HG03565 (cell line): Measurements from ENCODE around the gene SNX21.
"Not testable (repeated sequence)": the region's sequence is repeated elsewhere in the genome, so short reads cannot be mapped to it uniquely, and the experiment has no call there.

Experiments used
- ATAC-seq: cut with Tn5 transposase; IDR thresholded peaks from one replicate; pipeline ENCODE4 v1.9.1; 2021; ENCODE audit warnings: mild to moderate bottlenecking, moderate library complexity; ENCODE audit not compliant: unreplicated experiment

Gene SNX21, protein sequence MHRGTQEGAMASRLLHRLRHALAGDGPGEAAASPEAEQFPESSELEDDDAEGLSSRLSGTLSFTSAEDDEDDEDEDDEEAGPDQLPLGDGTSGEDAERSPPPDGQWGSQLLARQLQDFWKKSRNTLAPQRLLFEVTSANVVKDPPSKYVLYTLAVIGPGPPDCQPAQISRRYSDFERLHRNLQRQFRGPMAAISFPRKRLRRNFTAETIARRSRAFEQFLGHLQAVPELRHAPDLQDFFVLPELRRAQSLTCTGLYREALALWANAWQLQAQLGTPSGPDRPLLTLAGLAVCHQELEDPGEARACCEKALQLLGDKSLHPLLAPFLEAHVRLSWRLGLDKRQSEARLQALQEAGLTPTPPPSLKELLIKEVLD

DNA sequence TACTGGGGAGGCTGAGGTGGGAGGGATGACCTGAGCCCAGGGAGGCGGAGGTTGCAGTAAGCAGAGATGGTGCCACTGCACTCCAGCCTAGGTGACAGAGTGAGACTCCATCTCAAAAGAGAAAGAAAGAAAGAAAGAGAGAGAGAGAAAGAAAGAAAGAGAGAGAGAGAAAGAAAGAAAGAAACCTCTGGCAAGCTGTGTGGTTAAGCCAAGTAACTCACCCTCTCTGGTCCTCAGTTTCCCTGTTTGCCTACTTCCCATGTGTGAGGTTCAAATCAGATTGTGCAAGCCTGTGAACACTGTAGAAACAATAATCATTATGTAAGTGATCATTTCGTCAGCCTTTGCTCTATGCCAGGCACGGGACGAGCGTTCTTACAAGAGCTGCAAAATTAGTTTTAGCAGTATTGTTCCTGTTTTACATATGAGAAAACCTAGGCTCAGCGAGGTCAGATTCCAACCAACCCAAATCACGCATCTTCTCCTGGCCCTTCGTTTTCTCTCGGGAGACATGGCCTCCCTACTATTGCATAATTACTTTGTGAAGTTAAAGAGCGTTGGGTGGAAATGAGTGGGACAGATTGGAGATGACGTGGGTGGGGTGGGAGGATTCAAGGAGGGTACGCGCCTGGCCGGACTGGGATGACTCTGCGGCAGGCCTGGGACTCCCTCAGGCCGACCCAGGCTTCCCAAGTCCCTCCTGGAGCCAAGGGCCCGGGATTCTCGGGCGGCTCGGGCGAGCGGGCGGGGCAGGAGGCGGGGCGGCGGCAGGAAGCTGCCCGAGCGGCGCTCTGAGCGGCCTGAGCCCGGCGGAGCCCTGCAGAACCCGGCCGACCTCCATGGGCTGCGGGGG, at the start of gene SNX21:
Gene SNX21, plus strand, starts transcription at position 770 of the 853 bp plus-strand sequence. CDS start 121 bp downstream, outside the sequence.
- ATAC-seq, result no peak

DNA sequence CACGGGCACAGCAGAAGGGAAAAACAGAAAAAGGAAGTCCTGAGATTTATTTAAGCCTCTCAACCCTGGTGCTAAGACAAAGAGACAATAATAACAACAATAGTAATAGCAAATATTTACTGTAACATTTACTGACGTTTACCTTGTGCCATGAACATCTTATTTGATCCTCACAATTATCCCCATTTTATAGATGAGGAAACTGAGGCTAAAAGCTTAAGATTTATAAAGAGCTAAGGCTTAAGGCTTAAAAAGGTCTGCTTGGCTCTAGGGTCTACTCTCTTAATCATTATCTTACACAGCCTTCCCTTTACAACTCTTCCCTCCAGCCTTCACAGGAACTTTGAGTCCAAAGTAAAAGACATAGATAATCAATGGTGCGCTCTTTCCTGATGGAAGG, 45.2 kb upstream of the SNX21 start:
- ATAC-seq, result no peak

DNA sequence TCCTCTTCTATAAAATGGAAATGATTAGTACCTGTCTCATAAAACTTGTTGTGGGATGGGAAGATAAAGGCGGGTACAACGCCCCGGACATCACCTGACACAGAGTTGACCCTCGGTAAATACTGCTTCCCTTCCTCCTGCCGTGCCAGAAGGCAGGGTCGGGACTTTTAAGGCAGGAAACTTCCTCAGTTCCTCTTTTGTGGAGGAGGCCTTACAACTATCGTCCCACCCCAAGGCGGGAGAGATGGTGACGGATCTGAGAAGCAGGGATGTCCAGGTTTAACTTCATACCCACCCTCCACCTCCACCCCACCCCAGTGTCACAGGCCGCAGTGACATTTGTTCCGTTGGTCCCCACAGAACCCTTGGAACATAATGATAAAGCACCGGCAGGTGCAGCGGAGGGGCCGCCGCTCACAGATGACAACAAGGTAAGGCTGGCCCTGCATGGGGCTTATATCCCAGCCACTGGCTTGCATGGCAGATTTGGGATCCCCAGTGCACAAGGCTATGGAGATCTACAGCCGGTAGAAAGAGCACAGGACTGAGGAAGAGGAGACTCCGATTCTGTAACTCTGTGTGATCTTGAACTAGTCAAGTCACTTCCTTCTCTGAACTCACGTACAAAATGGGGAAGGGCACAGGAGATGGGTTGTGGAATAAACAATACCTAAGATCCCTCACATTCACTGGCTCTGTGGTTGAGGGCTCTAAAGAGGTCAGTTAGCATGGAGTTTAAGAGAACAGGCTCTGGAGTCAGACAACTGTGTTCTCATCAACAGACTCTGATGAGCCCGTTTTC, 41.1 kb upstream of the SNX21 start:
- no peak for ATAC-seq

DNA sequence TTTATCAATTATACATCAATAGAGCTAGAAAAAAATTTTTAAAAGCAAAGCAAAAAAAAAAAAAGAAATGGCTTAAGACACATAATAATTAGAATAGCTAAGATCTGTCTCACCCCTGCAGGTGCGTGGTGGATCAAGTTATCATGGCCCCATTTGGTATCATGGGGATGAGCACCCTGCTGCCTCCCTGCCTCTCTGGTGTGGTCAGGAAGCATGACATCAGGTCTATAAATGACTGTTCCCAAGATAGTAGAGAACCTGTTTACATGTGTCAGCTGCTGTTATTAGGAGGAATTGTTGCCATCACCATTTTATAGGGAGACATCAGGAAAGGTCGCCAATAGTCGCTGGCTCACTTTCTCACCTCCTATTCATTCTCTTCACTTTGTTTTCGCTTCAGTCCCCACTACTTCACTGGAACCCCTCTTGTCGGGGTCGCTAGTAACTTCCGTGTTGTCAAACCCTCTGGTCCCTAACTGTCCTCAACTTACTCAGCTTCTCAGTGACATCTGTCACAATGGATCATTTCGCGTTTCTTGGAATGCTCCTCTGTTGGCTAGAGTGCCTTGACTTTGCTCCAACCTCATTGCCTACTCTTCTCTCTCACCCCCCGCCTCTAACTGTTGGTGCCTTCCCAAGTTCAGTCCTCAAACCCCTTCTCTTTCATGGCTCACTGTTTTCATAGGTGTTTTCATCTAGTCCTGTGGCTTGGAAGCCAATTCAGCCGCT, 37.1 kb upstream of the SNX21 start:
- no peak for ATAC-seq

DNA sequence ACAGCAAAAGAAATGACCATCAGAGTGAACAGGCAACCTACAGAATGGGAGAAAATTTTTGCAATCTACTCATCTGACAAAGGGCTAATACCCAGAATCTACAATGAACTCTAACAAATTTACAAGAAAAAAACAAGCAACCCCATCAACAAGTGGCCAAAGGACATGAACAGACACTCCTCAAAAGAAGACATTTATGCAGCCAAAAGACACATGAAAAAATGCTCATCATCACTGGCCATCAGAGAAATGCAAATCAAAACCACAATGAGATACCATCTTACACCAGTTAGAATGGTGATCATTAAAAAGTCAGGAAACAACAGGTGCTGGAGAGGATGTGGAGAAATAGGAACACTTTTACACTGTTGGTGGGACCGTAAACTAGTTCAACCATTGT, 36.1 kb upstream of the SNX21 start:
- not testable (repeated sequence) for ATAC-seq

DNA sequence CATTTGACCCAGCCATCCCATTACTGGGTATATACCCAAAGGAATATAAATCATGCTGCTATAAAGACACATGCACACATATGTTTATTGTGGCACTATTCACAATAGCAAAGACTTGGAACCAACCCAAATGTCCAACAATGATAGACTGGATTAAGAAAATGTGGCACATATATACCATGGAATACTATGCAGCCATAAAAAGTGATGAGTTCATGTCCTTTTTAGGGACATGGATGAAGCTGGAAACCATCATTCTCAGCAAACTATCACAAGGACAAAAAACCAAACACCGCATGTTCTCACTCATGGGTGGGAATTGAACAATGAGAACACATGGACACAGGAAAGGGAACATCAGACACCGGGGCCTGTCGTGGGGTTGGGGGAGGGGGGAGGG, 35.6 kb upstream of the SNX21 start:
- not testable (repeated sequence) for ATAC-seq

DNA sequence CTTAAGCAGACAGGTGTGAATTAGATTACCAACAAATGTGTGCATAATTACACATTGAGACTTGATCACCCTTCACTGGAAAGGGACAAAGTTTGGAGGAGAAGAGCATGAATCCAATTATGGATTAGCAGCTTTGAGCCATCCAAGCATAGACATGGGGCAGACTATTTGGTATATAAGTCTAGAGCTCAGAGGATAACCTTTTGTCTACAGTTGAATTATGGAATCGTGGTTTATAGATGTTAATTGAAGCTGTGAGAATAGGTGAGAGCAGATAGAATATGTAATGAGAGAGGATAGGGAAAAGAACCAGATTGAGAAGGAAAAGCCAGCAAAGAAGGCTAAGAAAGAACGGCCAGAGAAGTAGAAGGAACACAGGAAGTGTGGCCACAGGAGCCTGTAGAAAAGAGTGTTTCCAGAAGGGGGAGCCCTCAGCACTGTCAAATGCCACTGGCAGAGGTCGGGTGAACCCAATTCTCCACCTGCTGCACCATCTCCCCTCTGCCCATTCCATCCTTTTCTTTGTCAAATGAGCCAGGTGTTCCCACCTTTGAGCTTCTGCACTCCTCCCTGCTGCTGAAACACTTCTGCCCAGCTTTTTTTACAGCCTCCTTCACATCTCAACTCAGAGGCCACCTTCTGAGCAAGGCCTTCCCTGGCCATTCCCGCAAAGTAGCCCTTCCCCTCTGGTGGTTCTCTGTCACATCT, 34.5 kb upstream of the SNX21 start:
- ATAC-seq, result no peak

DNA sequence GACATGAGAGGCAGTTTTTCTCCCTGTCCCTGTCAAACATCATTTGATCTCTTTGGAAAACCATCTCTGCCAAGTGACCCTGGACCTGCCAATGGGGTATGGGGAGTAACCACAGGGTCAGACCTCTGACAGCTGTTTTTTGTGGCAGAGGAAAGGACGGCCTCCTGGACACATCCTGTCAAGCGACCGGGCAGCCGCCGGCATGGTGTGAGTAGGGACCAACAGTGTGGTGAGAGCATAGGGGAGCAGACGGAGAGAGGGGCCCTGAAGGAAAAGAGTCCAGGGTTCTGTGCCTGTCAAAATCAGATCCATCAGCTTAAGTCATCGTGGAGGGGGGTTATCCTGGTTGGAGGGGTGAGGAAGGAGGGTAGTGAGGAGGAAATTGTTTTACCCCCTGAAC, 31.7 kb upstream of the SNX21 start:
- no peak for ATAC-seq

DNA sequence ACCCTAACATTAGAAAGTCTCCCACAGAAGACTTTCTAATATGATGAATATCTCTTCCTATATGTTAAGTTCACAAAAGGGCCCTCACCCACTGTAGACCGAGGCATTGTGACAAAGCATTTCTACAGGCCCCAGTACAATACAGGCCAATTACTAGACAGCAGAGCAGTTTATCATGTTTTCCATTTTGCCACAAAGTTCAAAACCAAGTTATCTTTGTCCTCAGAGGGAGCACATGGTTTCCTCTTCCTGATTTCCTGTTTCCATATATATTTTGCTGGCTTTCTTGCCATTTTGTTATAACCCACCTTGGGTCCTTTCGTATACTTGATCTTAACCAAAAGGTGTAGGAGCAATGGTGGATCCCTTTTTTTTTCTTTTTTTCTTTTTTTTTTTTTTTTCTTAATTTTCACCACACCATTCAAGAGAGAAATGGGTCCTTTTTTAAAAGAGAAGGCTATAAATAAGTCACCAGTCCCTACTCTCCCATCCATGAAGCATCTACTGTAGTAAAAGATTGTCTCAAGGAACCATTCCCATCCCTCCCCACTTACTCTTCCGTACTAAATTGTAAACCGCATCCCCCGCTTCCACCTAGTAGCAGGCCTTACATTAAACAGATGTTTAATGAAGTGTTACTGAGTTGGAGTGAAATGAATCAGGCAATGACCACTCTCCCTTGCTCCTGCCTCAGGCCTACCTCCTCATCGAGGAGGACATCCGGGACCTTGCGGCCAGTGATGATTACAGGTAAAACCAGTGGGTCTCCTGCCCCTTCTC, 23.2 kb upstream of the SNX21 start:
- ATAC-seq, result no peak

DNA sequence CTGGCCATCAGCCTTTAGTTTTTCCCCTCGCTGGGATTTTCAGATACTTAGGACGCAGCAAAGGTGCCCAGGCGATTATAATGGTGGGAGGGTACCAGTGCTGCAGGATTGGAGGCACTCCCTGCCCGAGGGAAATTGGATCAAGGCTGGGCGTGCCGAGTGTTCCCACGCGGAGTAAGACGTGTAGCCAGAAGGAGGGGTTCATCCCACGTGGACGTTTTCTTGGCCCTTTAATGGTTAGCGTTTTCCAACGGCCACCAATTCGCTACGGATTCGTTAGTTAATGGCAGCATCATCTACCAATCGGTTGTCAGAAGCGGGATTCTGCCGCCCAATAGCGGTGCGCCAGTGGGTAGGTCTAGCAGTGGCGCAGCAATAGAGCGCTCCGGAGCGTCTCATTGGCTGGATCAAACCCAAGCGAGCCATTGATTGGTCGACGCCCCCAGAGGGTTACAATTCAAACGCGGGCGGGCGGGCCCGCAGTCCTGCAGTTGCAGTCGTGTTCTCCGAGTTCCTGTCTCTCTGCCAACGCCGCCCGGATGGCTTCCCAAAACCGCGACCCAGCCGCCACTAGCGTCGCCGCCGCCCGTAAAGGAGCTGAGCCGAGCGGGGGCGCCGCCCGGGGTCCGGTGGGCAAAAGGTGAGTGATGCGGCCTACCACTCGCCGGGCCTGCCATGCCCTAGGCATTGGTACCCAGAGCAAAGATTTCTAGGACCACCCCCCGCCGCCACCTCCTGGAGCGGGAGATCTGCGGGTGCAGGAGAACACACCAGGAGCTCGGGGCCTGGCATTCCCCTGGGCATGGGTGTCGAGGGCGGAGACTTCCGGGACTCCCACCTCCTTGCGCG, 21.2 kb upstream of the SNX21 start, which contains the start of gene UBE2C:
Gene UBE2C, plus strand, starts transcription at position 488 of the 849 bp plus-strand sequence. Its CDS starts 52 bp downstream, at position 540.
- peak; percentile 97 for ATAC-seq

DNA sequence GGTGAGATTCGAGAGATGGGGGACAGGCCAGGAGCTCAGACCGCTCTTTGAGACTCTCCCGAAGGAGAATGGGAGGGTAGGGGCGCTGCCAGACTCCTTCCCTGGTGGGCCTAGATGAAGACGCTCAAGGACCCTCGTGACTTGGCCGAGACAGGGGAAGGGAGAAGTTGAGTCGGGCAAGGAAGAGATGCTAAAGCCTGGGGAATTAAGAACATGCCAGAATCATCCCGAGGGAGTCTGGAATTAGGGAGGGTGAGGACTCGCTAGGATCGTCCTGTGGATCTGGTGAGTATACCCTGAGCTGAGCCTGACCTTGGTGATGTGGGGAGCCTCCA, 20.6 kb upstream of the SNX21 start:
- no peak for ATAC-seq

DNA sequence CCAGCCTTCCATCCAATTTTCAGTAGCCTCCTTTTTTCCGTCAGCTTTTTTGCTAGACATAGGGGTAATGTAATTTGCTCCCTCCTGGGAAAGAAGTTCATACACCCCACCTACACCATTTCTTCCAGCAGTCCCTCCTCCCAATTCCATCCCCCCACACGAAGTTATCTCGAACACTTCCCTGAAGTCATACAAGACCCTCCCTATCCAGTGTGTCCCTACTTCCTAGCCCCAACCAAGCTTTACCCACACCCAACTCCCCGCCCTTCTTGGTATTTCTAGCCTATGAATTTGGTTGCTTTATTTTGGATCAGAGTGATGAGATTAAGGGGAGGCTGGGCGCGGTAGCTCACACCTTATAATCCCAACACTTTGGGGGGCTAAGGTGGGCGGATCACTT, 20.1 kb upstream of the SNX21 start:
- ATAC-seq, result no peak

DNA sequence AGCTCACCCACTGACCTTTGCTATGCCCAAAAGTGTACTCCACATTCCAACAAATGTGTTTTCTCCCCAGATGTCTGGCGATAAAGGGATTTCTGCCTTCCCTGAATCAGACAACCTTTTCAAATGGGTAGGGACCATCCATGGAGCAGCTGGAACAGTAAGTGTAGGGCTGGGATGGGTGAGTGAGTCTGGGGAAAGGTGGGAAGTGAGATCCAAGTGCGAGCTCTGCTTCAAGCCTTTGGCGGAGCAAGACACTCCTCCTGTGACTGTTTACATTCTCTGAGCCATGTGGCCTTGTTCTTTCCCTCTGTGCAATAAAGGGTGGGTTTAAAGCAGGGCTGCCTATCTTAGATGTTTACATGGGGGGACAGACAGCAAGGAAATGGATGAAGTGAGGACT, 19.3 kb upstream of the SNX21 start:
- ATAC-seq, result no peak

DNA sequence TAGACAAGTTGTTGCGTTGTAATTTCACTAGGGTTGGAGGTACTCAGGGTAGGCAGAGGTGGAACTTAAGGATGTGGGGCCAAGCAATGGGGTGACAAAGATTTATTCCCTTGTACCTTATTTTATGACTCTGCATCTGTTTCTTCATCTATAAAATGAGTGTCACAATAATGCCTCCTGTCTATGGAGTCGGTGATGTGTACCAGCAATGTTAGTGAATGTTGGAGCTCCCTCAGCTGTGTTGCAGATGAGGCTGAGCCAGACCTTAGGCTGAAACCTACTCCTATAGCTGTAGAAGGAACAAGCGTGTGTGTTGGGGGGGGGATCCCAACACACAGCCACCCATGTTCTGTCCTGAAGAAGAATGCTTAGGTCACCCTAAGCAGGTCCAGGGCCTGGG, 16.6 kb upstream of the SNX21 start:
- no peak for ATAC-seq

DNA sequence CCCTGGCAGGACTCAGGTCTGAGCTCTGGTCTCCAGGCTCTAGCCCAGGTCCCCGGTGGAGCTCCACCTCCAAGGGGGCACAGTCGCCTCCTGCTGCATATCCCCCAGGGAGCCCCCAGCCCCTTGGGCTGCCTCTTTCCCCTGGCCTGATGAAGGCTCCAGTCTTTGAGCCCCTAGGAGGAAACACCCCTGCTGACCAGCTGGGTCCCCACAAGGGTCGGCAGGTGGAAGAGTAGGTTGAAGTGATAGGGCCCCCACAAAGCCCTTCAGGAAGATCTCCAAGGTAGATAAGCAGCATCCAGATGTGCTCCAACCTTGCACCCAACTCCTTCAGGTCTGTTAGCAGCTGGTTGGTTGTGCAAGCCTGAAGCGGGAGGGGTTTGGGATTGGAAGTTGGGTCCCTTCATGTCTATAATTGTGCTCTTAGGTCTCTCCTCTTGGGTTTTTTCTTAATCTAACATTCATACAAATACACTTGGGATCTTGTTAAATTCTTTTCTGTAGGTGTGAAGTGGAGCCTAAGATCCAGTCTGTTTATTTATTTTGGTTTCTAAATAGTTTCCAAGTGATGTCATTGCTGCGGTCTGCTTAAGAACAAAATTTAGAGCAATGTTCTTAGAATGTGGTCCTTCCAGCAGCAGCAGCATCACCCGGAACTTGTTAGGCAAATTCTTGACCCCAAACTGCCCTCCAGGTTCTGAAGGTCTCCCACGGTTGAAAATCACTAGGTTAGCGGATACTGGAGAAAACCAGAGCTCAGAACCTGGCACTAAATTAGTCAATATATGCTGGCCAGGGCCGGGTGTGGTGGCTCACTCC, 16.0 kb upstream of the SNX21 start:
- no peak for ATAC-seq

DNA sequence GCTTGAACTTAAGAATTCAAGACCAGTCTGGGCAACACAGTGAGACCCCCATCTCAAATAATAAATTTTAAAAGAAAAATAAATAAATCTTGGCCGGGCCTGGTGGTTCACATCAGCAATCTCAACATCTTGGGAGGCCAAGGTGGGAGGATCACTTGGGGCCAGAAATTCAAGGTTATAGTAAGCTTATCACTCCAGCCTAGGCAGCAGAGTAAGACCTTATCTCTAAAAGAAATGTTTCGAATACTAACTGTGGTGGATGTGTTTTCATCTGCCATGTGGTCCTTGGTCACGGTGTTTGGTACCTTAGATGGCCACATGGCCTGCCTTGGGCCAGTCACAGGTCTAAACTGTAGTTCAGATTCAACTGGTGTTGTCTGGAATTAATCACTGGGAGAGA, 15.4 kb upstream of the SNX21 start:
- ATAC-seq, result no peak

DNA sequence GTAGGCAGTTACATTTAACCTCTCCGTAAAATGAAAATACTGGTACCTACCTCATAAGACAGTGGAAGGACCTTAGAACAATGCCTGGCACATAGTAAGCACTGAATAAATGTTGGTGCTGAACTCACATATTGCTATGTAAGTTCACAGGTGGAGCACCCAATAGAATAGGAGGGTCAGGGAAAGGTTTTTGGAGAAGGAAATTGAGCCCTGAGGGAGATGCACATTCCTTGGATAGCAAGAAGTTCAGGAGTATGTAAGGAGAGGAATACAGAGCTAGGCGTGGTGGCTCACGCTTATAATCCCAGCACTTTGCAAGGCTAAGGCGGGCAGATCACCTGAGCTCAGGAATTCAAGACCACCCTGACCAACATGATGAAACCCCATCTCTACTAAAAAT, 14.1 kb upstream of the SNX21 start:
- no peak for ATAC-seq

DNA sequence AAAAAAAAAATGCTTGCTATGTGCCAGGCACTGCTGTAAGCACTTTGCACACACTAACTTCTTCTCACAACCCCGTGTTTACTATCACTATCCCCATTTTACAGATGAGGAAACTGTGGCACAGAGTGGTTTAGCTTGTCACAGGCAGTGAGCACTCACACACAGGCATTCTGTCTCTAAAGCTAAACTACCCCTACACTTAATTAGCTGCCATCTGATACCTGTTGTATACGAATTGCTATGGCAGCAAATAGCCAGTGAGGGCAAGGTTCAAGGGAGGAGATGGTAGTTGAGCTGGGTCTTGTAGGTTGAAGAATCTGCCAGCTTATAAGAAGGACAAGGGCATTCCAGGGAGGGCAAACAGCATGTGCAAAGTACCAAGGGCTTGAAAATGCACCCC, 11.7 kb upstream of the SNX21 start:
- ATAC-seq, result no peak
